Neural cell (in vitro differentiated cells): ENCODE data around the gene MRTFA. TPM values are rescaled to one million over a fixed set of nuclear protein-coding genes. Genes with fewer than 3 reads are reported as not detected.
"Not testable (repeated sequence)": the region's sequence is repeated elsewhere in the genome, so short reads cannot be mapped to it uniquely, and the experiment has no call there.

Source experiments
- H2AFZ ChIP-seq: fragments of 200-600, 300-800 bp; sonication (generic), shearing (Covaris generic); 2 replicates; pipeline ENCODE4 v1.6.0; 2014; ENCODE audit warnings: low read depth, mild to moderate bottlenecking, antibody characterized with exemption, low read length, moderate library complexity
- H3F3A ChIP-seq: fragments of 200-600 bp; shearing (Covaris generic); 2 replicates; pipeline ENCODE4 v1.6.1; 2016; ENCODE audit warnings: mild to moderate bottlenecking, moderate library complexity, mixed read lengths, antibody characterized with exemption, low read length; ENCODE audit not compliant: insufficient read depth, poor library complexity, severe bottlenecking
- H3K27ac ChIP-seq: fragments of 200-600, 300-800 bp; sonication (generic), shearing (Covaris generic); 2 replicates; pipeline ENCODE4 v1.5.1; 2014; ENCODE audit warnings: mild to moderate bottlenecking, low read length, moderate library complexity
- H3K27me3 ChIP-seq: fragments of 300-800, 200-600 bp; sonication (generic), shearing (Covaris generic); 2 replicates; pipeline ENCODE4 v1.6.0; 2014; ENCODE audit warnings: mild to moderate bottlenecking, low read depth, low read length, moderate library complexity; ENCODE audit not compliant: insufficient read depth
- H3K36me3 ChIP-seq: fragments of 300-800, 200-600 bp; sonication (generic), shearing (Covaris generic); 2 replicates; pipeline ENCODE4 v1.5.1; 2014; ENCODE audit warnings: mild to moderate bottlenecking, antibody characterized with exemption, low read length, moderate library complexity; ENCODE audit not compliant: insufficient read depth
- H3K4me2 ChIP-seq: fragments of 300-800, 200-600 bp; sonication (generic), shearing (Covaris generic); 2 replicates; pipeline ENCODE4 v1.6.0; 2014; ENCODE audit warnings: mild to moderate bottlenecking, low read length
- H3K4me3 ChIP-seq: fragments of 300-800, 200-600 bp; sonication (generic), shearing (Covaris generic); 2 replicates; pipeline ENCODE4 v1.5.1; 2014; ENCODE audit warnings: mild to moderate bottlenecking, low read length, moderate library complexity
- H3K79me2 ChIP-seq: fragments of 200-600 bp; shearing (Covaris generic); replicated peaks from 2 replicates; pipeline ENCODE4 v1.6.0; 2014; ENCODE audit warnings: mild to moderate bottlenecking, low read length, moderate library complexity; ENCODE audit not compliant: insufficient read depth
- H3K9ac ChIP-seq: fragments of 300-800, 200-600 bp; sonication (generic), shearing (Covaris generic); 2 replicates; pipeline ENCODE4 v1.6.1; 2016; ENCODE audit warnings: mild to moderate bottlenecking, low read length, mixed read lengths
- H3K9me2 ChIP-seq: fragments of 200-600 bp; shearing (Covaris generic); 2 replicates; pipeline ENCODE4 v1.6.1; 2016; ENCODE audit warnings: mild to moderate bottlenecking, low read length, mixed read lengths; ENCODE audit not compliant: insufficient read depth
- H3K9me3 ChIP-seq: fragments of 200-600, 300-800 bp; sonication (generic), shearing (Covaris generic); 2 replicates; pipeline ENCODE4 v1.6.1; 2016; ENCODE audit warnings: mild to moderate bottlenecking, mixed run types, low read length, moderate library complexity, mixed read lengths
- H4K20me1 ChIP-seq: fragments of 200-600 bp; shearing (Covaris generic); 2 replicates; pipeline ENCODE4 v1.6.1; 2016; ENCODE audit warnings: mild to moderate bottlenecking, mixed run types; ENCODE audit not compliant: insufficient read depth
- EP300 ChIP-seq: fragments of 450-650 bp; conservative IDR thresholded peaks from 2 replicates; pipeline ENCODE4 v1.6.1; 2014; ENCODE audit warnings: antibody characterized with exemption, mild to moderate bottlenecking, moderate library complexity; ENCODE audit not compliant: poor library complexity, severe bottlenecking
- EZH2 ChIP-seq: fragments of 200-600, 300-800 bp; shearing (Covaris generic), sonication (generic); IDR thresholded peaks from 2 replicates; pipeline ENCODE4 v1.6.1; 2014; ENCODE audit warnings: antibody characterized with exemption, low read length, borderline replicate concordance, mild to moderate bottlenecking; ENCODE audit not compliant: insufficient read depth, poor library complexity, severe bottlenecking
- MXI1 ChIP-seq: fragments of 450-650 bp; conservative IDR thresholded peaks from 2 replicates; pipeline ENCODE4 v1.6.1; 2014; ENCODE audit warnings: antibody characterized with exemption, mild to moderate bottlenecking; ENCODE audit not compliant: poor library complexity, severe bottlenecking
- POLR2AphosphoS5 ChIP-seq: IDR thresholded peaks from 2 replicates; pipeline ENCODE4 v1.6.1; 2012
- RAD21 ChIP-seq: fragments of 450-650 bp; conservative IDR thresholded peaks from 2 replicates; pipeline ENCODE4 v1.6.1; 2014; ENCODE audit warnings: antibody characterized with exemption, mild to moderate bottlenecking, moderate library complexity
- SMC3 ChIP-seq: fragments of 450-650 bp; conservative IDR thresholded peaks from 2 replicates; pipeline ENCODE4 v1.6.1; 2014; ENCODE audit warnings: antibody characterized with exemption, mild to moderate bottlenecking, moderate library complexity; ENCODE audit not compliant: poor library complexity
- TAF1 ChIP-seq: IDR thresholded peaks from 2 replicates; pipeline ENCODE4 v1.6.1; 2012; ENCODE audit warnings: low read depth
- polyA plus RNA-seq: library from polyadenylated mRNA; depleted of rRNA; stranded (reverse); fragments of >200 nt; gene quantifications from 2 replicates; pipeline ENCODE4 v1.2.3, GENCODE V29; 2014
- TF ChIP-seq, protein P1 (sequence below): fragments of 450-650 bp; IDR thresholded peaks from 2 replicates; pipeline ENCODE4 v1.5.1; 2014; ENCODE audit warnings: antibody characterized with exemption, mild to moderate bottlenecking, moderate library complexity; ENCODE audit not compliant: poor library complexity, severe bottlenecking
- TF ChIP-seq, protein P2 (sequence below): IDR thresholded peaks from 2 replicates; pipeline ENCODE4 v1.6.1; 2012; ENCODE audit warnings: borderline replicate concordance

Gene MRTFA
- polyA plus RNA-seq, 1 donor from 2014 or later: 19.3 TPM

- H3F3A ChIP-seq, H3K9me3 ChIP-seq, H3K9me2 ChIP-seq, H3K27me3 ChIP-seq, H3K36me3 ChIP-seq, H4K20me1 ChIP-seq, H3K4me3 ChIP-seq, H3K4me2 ChIP-seq, H2AFZ ChIP-seq, H3K9ac ChIP-seq, H3K27ac ChIP-seq, H3K79me2 ChIP-seq: not testable (repeated sequence)
Measured at GRCh38 chr22:40508046-40508445, 128.5 kb downstream of the MRTFA start.

- no peaks in the 10 kb centered on the region for H3K9me3 ChIP-seq
- H3K27ac ChIP-seq: no peak overlapping the region
- H3K9ac ChIP-seq: no peak overlapping the region
- H4K20me1 ChIP-seq: no peaks in the 10 kb centered on the region
- TF ChIP-seq, protein P1, sequence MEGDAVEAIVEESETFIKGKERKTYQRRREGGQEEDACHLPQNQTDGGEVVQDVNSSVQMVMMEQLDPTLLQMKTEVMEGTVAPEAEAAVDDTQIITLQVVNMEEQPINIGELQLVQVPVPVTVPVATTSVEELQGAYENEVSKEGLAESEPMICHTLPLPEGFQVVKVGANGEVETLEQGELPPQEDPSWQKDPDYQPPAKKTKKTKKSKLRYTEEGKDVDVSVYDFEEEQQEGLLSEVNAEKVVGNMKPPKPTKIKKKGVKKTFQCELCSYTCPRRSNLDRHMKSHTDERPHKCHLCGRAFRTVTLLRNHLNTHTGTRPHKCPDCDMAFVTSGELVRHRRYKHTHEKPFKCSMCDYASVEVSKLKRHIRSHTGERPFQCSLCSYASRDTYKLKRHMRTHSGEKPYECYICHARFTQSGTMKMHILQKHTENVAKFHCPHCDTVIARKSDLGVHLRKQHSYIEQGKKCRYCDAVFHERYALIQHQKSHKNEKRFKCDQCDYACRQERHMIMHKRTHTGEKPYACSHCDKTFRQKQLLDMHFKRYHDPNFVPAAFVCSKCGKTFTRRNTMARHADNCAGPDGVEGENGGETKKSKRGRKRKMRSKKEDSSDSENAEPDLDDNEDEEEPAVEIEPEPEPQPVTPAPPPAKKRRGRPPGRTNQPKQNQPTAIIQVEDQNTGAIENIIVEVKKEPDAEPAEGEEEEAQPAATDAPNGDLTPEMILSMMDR: no peak
- TF ChIP-seq, protein P2, sequence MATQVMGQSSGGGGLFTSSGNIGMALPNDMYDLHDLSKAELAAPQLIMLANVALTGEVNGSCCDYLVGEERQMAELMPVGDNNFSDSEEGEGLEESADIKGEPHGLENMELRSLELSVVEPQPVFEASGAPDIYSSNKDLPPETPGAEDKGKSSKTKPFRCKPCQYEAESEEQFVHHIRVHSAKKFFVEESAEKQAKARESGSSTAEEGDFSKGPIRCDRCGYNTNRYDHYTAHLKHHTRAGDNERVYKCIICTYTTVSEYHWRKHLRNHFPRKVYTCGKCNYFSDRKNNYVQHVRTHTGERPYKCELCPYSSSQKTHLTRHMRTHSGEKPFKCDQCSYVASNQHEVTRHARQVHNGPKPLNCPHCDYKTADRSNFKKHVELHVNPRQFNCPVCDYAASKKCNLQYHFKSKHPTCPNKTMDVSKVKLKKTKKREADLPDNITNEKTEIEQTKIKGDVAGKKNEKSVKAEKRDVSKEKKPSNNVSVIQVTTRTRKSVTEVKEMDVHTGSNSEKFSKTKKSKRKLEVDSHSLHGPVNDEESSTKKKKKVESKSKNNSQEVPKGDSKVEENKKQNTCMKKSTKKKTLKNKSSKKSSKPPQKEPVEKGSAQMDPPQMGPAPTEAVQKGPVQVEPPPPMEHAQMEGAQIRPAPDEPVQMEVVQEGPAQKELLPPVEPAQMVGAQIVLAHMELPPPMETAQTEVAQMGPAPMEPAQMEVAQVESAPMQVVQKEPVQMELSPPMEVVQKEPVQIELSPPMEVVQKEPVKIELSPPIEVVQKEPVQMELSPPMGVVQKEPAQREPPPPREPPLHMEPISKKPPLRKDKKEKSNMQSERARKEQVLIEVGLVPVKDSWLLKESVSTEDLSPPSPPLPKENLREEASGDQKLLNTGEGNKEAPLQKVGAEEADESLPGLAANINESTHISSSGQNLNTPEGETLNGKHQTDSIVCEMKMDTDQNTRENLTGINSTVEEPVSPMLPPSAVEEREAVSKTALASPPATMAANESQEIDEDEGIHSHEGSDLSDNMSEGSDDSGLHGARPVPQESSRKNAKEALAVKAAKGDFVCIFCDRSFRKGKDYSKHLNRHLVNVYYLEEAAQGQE: no peak
- TF ChIP-seq TAF1: no peak
- TF ChIP-seq MXI1: no peak
- TF ChIP-seq RAD21: no peak
- TF ChIP-seq EP300: no peak
- no peak for TF ChIP-seq EZH2
- no peak for TF ChIP-seq POLR2AphosphoS5
- no peak for TF ChIP-seq SMC3
- no peaks in the 10 kb centered on the region for H3K27me3 ChIP-seq
- no peak overlapping the region for H3K4me2 ChIP-seq
- H2AFZ ChIP-seq: no peak overlapping the region
- H3F3A ChIP-seq: no peaks in the 10 kb centered on the region
- no peaks in the 10 kb centered on the region for H3K9me2 ChIP-seq
- H3K4me3 ChIP-seq: no peak overlapping the region
- H3K79me2 ChIP-seq: no peaks in the 10 kb centered on the region
- H3K36me3 ChIP-seq: no peaks in the 10 kb centered on the region
Measured at GRCh38 chr22:40507491-40507890, 129.0 kb downstream of the MRTFA start.

GRCh38 chr22:40506762-40507161 is 129.8 kb downstream of the MRTFA start:
- Histone ChIP-seq H3K9ac (no peak overlapping the region), H3K27ac (no peak overlapping the region), H3K79me2 (no peaks in the 10 kb centered on the region), H3K9me2 (no peaks in the 10 kb centered on the region), H3K27me3 (no peaks in the 10 kb centered on the region), H4K20me1 (no peaks in the 10 kb centered on the region), H3F3A (no peaks in the 10 kb centered on the region), H3K36me3 (no peaks in the 10 kb centered on the region), H2AFZ (no peak overlapping the region), H3K4me2 (no peak overlapping the region), H3K4me3 (no peak overlapping the region), H3K9me3 (no peaks in the 10 kb centered on the region)
- no peak for TF ChIP-seq EP300
- no peak for TF ChIP-seq RAD21
- TF ChIP-seq EZH2: no peak
- no peak for TF ChIP-seq SMC3
- no peak for TF ChIP-seq POLR2AphosphoS5
- no peak for TF ChIP-seq TAF1
- TF ChIP-seq, protein P2: no peak
- no peak for TF ChIP-seq MXI1
- TF ChIP-seq, protein P1: no peak
